KOPT-K1 (cell line): ENCODE results near the gene PRKG1.

Experiments used
- H3K27ac ChIP-seq: fragments of 200-600 bp; sonication (generic); 2 replicates; pipeline ENCODE4 v1.5.1; 2016; ENCODE audit warnings: antibody characterized with exemption, mild to moderate bottlenecking, low read depth, low read length; ENCODE audit not compliant: poor library complexity, severe bottlenecking
- H3K36me3 ChIP-seq: fragments of 200-600 bp; sonication (generic); 2 replicates; pipeline ENCODE4 v1.5.1; 2017; ENCODE audit warnings: antibody characterized with exemption, mild to moderate bottlenecking, low read length, moderate library complexity; ENCODE audit not compliant: insufficient read depth
- H3K9me3 ChIP-seq: fragments of 200-600 bp; sonication (generic); 2 replicates; pipeline ENCODE4 v1.5.1; 2017; ENCODE audit warnings: antibody characterized with exemption, low read length, mild to moderate bottlenecking; ENCODE audit not compliant: insufficient read depth, poor library complexity, severe bottlenecking

PRKG1 gene

GRCh38 chr10:51956822-51957221 is 882.5 kb downstream of the PRKG1 start:
- Histone ChIP-seq H3K36me3 (no peaks in the 10 kb centered on the region), H3K27ac (no peak overlapping the region), H3K9me3 (no peaks in the 10 kb centered on the region)

- Histone ChIP-seq H3K9me3 (no peaks in the 10 kb centered on the region), H3K27ac (no peak overlapping the region), H3K36me3 (no peaks in the 10 kb centered on the region)
Observed at GRCh38 chr10:51960494-51960895, 886.2 kb downstream of the PRKG1 start.

- no peaks in the 10 kb centered on the region for H3K9me3 ChIP-seq
- no peaks in the 10 kb centered on the region for H3K36me3 ChIP-seq
- H3K27ac ChIP-seq = no peak overlapping the region
Observed at GRCh38 chr10:51961401-51961800, 887.1 kb downstream of the PRKG1 start.

- no peaks in the 10 kb centered on the region for H3K36me3 ChIP-seq
- H3K9me3 ChIP-seq = no peaks in the 10 kb centered on the region
- no peak overlapping the region for H3K27ac ChIP-seq
Observed at GRCh38 chr10:51964630-51965029, 890.3 kb downstream of the PRKG1 start.

- Histone ChIP-seq H3K9me3 (no peaks in the 10 kb centered on the region), H3K36me3 (no peaks in the 10 kb centered on the region), H3K27ac (no peak overlapping the region)
Observed at GRCh38 chr10:51965451-51965850, 891.2 kb downstream of the PRKG1 start.

- Histone ChIP-seq H3K27ac (no peak overlapping the region), H3K36me3 (no peaks in the 10 kb centered on the region), H3K9me3 (no peaks in the 10 kb centered on the region)
Observed at GRCh38 chr10:51972733-51973346, 898.6 kb downstream of the PRKG1 start.

- no peak overlapping the region for H3K27ac ChIP-seq
- no peaks in the 10 kb centered on the region for H3K9me3 ChIP-seq
- no peaks in the 10 kb centered on the region for H3K36me3 ChIP-seq
Observed at GRCh38 chr10:51980752-51981151, 906.5 kb downstream of the PRKG1 start.

GRCh38 chr10:51981731-51982130 is 907.4 kb downstream of the PRKG1 start:
- H3K36me3 ChIP-seq = no peaks in the 10 kb centered on the region
- no peak overlapping the region for H3K27ac ChIP-seq
- no peaks in the 10 kb centered on the region for H3K9me3 ChIP-seq

- no peak overlapping the region for H3K27ac ChIP-seq
- no peaks in the 10 kb centered on the region for H3K36me3 ChIP-seq
- H3K9me3 ChIP-seq = no peaks in the 10 kb centered on the region
Observed at GRCh38 chr10:51983481-51983880, 909.2 kb downstream of the PRKG1 start.

- Histone ChIP-seq H3K36me3 (no peaks in the 10 kb centered on the region), H3K9me3 (no peaks in the 10 kb centered on the region), H3K27ac (no peak overlapping the region)
Observed at GRCh38 chr10:51985336-51985735, 911.0 kb downstream of the PRKG1 start.

- H3K36me3 ChIP-seq = no peaks in the 10 kb centered on the region
- H3K27ac ChIP-seq = no peak overlapping the region
- H3K9me3 ChIP-seq = no peaks in the 10 kb centered on the region
Observed at GRCh38 chr10:51986516-51986915, 912.2 kb downstream of the PRKG1 start.

GRCh38 chr10:51993475-51993874 is 919.2 kb downstream of the PRKG1 start:
- Histone ChIP-seq H3K9me3 (no peaks in the 10 kb centered on the region), H3K36me3 (no peaks in the 10 kb centered on the region), H3K27ac (no peak overlapping the region)

GRCh38 chr10:51999096-51999495 is 924.8 kb downstream of the PRKG1 start:
- Histone ChIP-seq H3K36me3 (no peaks in the 10 kb centered on the region), H3K9me3 (no peaks in the 10 kb centered on the region), H3K27ac (no peak overlapping the region)

- H3K36me3 ChIP-seq = no peaks in the 10 kb centered on the region
- peaks cover 6% of the 10 kb centered on the region for H3K9me3 ChIP-seq
- H3K27ac ChIP-seq = no peak overlapping the region
Observed at GRCh38 chr10:52004342-52004949, 930.2 kb downstream of the PRKG1 start.

- peaks cover 6% of the 10 kb centered on the region for H3K9me3 ChIP-seq
- no peaks in the 10 kb centered on the region for H3K36me3 ChIP-seq
Observed at GRCh38 chr10:52007091-52007490, 932.8 kb downstream of the PRKG1 start.

GRCh38 chr10:52011118-52011517 is 936.8 kb downstream of the PRKG1 start:
- Histone ChIP-seq H3K36me3 (no peaks in the 10 kb centered on the region), H3K27ac (no peak overlapping the region), H3K9me3 (peaks cover 6% of the 10 kb centered on the region)

More at GRCh38 chr10:52007091-52007490, 932.8 kb downstream of the PRKG1 start:
- no peak overlapping the region for H3K27ac ChIP-seq
